ENCODE results near the gene ST6GAL1. TPM values are rescaled to one million over a fixed set of nuclear protein-coding genes. Genes with fewer than 3 reads are reported as not detected.
A peak's percentile ranks its signal among the peaks of the same experiment; 100 is the strongest.

Gene ST6GAL1
- total RNA-seq, 1 donor = 3.3 TPM

DNA sequence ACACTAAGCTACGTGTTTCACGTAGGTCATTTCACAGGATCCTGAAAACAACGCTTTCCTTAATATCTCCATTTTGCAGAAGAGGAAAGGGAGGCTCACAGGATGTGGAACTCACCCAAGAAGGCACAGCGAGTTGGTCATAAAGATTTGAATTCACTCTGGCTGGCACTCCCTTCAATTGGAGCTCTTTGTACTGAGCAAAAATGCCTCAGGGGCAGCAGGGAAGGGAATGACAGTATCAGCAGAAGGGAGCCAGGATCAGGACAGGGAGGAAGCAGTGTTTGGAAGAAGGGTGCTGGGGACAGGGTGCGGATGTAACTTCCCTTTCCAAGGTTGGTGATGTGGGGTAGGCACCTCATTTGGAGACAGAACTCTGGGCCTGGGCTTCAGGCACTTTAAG is 1.1 kb upstream of the ST6GAL1 start:
- no peak for DNase-seq (ENCODE audit: low read depth)
- TF ChIP-seq, protein P1, sequence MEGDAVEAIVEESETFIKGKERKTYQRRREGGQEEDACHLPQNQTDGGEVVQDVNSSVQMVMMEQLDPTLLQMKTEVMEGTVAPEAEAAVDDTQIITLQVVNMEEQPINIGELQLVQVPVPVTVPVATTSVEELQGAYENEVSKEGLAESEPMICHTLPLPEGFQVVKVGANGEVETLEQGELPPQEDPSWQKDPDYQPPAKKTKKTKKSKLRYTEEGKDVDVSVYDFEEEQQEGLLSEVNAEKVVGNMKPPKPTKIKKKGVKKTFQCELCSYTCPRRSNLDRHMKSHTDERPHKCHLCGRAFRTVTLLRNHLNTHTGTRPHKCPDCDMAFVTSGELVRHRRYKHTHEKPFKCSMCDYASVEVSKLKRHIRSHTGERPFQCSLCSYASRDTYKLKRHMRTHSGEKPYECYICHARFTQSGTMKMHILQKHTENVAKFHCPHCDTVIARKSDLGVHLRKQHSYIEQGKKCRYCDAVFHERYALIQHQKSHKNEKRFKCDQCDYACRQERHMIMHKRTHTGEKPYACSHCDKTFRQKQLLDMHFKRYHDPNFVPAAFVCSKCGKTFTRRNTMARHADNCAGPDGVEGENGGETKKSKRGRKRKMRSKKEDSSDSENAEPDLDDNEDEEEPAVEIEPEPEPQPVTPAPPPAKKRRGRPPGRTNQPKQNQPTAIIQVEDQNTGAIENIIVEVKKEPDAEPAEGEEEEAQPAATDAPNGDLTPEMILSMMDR (IDR thresholded peaks at IDR 0.05; ENCODE audit: insufficient read depth, low read length) = no peak
- H3K4me3 ChIP-seq (ENCODE audit: low read depth, low read length) = no peak overlapping the region

- H3K4me3 ChIP-seq (ENCODE audit: low read depth, low read length) = peak overlapping the region; percentile 75
- no peak for DNase-seq (ENCODE audit: low read depth)
- TF ChIP-seq, protein P1 (IDR thresholded peaks at IDR 0.05; ENCODE audit: insufficient read depth, low read length) = no peak
Measured at GRCh38 chr3:186929685-186930084, 641 bp upstream of the ST6GAL1 start.

DNA sequence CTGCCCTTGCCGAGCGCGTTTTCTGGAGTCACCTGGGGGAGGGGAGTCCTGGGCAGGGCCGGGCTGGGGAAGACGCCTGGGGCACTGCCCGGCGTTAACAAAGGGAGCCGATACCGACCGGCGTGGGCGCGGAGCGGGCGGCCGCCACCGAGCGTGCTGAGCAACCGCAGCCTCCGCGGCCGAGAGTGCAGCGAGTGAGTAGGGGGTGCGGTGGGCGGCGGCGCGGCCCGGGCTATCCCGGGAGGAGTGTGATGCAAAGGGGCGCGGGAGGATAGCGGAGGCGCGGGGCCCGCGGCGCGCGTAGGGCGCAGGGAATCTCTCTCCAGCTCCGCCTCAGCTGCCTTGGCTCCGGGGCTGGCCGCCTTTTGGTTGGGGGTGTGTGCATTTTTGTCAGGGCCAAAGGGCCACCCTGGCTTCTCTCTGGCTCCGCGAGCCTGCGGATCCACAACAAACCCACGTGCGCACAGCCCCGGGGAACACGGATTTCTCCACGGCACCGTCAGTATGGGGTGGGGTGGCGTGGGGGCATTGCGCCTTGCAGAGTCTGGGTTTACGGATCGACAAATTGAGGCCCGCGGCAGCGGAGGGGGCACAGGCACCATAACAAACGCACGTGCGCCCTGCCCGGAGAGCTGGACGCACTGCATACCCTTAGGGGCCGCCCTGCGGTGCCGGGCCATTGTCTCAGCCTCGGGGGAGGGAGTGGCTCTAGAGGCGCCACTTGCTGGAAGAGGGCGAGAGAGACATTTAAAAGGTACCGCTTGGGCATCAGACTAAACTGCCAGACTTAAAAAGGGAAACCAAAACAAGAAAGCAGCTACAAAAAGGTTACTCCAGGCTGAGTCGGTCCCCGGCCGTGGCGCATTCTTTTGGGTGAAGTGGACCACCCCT is 560 bp downstream of the ST6GAL1 start:
- TF ChIP-seq, protein P1 (IDR thresholded peaks at IDR 0.05; ENCODE audit: insufficient read depth, low read length) = peak; percentile 14
- H3K4me3 ChIP-seq (ENCODE audit: low read depth, low read length) = peak overlapping the region; percentile 75
- DNase-seq (ENCODE audit: low read depth) = peak; percentile 51

DNA sequence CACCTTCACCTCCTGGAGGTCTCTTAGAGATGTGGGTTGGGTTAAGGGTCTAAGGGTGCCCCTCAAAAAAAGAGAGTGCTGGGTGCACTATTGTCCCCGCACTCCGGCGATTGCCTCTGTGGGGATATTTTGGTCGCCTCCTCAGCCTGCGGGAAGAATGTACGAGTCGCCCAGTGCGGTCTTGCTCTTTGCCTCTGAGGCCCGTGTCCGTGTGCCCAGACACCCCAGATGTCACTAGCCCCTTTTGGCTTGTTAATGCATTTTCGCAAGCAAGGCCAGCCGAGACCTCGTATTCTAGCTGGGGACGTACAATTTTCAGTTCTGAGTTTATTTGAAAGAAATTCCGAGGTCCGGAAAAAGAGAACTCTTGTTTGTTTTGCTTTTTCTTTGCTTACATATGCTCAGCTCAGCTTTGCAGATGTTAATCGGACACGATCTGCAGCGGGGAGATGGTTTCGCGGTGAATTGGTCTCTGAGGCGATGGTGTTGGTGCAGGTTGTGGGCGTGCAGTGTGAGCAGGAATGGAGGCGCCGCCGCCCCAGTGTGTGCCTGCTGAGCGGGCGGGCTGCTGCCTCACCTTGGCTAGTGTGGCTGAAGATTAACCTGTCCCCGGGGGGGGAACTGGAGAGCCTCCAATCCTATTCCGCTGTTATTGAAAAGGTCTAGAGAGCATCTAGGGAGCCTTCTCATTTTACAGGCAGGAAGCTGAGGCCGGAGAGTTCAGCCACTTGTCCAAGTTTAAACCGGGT is 1.4 kb downstream of the ST6GAL1 start:
- TF ChIP-seq, protein P1 (IDR thresholded peaks at IDR 0.05; ENCODE audit: insufficient read depth, low read length) = no peak
- peak overlapping the region; percentile 75 for H3K4me3 ChIP-seq (ENCODE audit: low read depth, low read length)
- peak; percentile 32 for DNase-seq (ENCODE audit: low read depth)

DNA sequence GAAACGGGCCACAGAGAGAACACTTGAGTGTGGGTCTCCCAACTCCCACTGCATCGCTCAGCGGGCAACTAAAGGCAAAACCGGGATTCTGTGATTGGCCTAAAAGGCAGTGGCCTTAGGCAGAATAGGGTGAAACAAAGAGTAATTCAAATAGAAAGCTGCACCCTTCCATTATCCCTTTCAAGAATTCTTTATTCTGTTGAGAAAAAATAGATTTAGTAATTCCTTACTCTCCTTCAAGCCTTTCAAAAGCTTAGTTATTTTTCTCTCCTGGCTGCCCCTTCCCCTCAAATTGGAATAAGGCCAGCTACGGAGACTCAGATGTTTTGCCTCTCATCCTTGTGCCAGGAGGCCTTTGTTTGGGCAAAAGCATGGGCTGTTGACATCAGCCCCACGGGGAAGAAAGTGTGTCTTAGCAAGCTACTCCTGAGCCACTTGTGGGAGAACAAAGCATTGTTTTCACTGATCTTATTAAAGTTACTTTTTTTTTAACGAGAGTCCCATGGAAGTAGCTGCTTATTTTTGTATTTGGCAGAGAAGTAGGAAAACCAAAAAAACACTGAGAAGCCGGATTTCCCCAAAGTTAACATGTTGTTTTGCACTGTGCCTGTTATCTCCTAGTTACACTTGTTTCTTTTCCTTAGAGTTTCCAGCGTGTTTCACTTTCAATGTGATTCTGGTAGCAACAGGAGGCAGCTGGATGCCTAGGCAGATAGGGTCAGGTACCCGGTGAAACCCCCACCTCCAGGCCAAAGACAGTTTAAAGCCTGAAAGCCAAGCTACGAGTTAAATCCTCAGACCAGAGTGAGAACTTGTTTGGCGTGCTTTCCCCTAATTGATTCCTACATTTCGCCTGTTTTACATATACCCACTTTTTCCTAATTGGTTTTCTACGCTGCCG is 2.2 kb downstream of the ST6GAL1 start:
- peak overlapping the region; percentile 75 for H3K4me3 ChIP-seq (ENCODE audit: low read depth, low read length)
- TF ChIP-seq, protein P1 (IDR thresholded peaks at IDR 0.05; ENCODE audit: insufficient read depth, low read length) = no peak
- DNase-seq (ENCODE audit: low read depth) = peak; percentile 36

- no peak for DNase-seq (ENCODE audit: low read depth)
- H3K4me3 ChIP-seq (ENCODE audit: low read depth, low read length) = no peak overlapping the region
- TF ChIP-seq, protein P1 (IDR thresholded peaks at IDR 0.05; ENCODE audit: insufficient read depth, low read length) = no peak
Measured at GRCh38 chr3:186933816-186934215, 3.5 kb downstream of the ST6GAL1 start.
